Measurements from ENCODE around the gene RPS6KA2. TPM values are rescaled to one million over a fixed set of nuclear protein-coding genes. Genes with fewer than 3 reads are reported as not detected.

Gene RPS6KA2
- total RNA-seq, 1 experiment from 2014 or later: 18.5 TPM

DNA sequence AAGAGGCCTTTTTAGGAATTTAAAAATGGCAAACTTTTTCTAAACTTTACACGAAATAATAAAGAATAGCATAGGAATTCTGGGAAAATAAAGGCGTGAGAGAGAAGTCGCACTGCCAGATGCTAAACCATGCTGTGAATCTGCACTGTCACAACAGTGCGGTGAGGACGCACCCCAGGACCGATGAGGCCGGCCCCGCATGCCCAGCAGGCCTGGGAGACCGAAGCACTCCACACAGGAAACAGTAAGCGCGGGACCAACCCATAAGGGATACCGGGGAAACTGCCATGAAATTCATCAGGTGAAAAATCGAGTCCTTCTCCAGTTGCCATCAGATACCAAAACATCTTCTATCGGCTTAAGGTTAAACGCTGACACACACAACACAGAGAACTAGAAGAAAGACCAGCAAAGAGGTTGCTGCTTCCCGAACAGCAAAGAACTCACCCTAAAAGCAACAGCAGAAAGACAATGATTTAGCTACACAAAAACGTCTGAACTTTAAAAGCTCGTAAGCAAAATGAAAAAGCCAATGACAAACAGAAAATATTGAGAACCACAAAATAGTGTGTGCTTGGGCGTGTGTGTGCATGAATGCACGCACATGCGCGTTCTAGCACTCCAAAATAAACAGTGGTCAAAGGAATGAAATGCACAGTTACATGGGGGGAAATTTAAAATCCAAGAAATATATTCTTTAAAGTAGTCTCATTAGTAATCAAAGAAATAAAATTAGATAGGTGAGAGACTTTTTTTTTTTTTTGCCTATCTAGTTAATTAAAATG, 55.9 kb downstream of the RPS6KA2 start:
- POLR2A ChIA-PET (ENCODE audit: unreplicated experiment): interaction anchor here (0.6 kb wide), 1 partner anchor 15 kb away, joined by 3 read pairs; no protein-coding TSS in a partner anchor
- DNase-seq: no peak
- Histone ChIP-seq H3K9me3 (ENCODE audit: insufficient read depth, low read depth) (no peaks in the 10 kb centered on the region), H3K4me1 (replicated peaks; ENCODE audit: insufficient read depth) (no peaks in the 10 kb centered on the region), H3K36me3 (ENCODE audit: low read depth) (no peaks in the 10 kb centered on the region), H3K9me2 (ENCODE audit: insufficient read depth) (no peaks in the 10 kb centered on the region), H3F3A (ENCODE audit: insufficient read depth, low read depth) (no peaks in the 10 kb centered on the region), H3K27ac (no peak overlapping the region), H3K27me3 (ENCODE audit: insufficient read depth, low read depth) (no peaks in the 10 kb centered on the region), H3K79me2 (ENCODE audit: low read depth) (no peaks in the 10 kb centered on the region), H2AFZ (no peak overlapping the region), H4K20me1 (ENCODE audit: insufficient read depth) (no peaks in the 10 kb centered on the region), H3K4me2 (no peak overlapping the region), H3K4me3 (no peak overlapping the region)
- TF ChIP-seq EZH2 (IDR thresholded peaks at IDR 0.05; ENCODE audit: low read depth): no peak
- TF ChIP-seq, protein P1, sequence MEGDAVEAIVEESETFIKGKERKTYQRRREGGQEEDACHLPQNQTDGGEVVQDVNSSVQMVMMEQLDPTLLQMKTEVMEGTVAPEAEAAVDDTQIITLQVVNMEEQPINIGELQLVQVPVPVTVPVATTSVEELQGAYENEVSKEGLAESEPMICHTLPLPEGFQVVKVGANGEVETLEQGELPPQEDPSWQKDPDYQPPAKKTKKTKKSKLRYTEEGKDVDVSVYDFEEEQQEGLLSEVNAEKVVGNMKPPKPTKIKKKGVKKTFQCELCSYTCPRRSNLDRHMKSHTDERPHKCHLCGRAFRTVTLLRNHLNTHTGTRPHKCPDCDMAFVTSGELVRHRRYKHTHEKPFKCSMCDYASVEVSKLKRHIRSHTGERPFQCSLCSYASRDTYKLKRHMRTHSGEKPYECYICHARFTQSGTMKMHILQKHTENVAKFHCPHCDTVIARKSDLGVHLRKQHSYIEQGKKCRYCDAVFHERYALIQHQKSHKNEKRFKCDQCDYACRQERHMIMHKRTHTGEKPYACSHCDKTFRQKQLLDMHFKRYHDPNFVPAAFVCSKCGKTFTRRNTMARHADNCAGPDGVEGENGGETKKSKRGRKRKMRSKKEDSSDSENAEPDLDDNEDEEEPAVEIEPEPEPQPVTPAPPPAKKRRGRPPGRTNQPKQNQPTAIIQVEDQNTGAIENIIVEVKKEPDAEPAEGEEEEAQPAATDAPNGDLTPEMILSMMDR (conservative IDR thresholded peaks at IDR 0.05): no peak
- no TSS peak for BruUV-seq (replicated peaks)
- intact Hi-C loops (cut with micrococcal nuclease; ENCODE audit: unreplicated experiment): no loop called here
- CTCF ChIA-PET: no interaction called here

DNA sequence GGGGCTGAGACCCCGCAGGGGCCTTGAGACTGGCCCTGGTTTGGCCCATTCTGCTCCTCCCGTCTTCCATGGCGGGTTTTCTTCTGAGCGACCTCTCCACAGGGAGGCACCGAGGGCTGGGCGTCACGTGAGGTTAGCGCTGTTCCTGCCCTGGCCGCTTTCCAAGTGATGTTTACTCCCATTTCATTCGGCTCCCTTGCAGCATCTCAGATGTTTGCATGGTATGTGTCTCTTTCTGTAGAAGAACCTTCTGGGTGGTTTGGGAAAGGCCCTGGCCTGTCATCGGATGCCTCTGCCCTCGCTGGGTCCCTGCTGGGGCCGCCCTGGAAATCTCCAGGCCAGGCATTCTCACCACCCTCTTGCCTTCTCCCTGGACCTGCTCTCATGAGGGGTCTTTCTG, 57.8 kb downstream of the RPS6KA2 start:
- H3F3A ChIP-seq (ENCODE audit: insufficient read depth, low read depth): no peaks in the 10 kb centered on the region
- H3K9me2 ChIP-seq (ENCODE audit: insufficient read depth): no peaks in the 10 kb centered on the region
- H2AFZ ChIP-seq: no peak overlapping the region
- ChIA-PET POLR2A (ENCODE audit: unreplicated experiment) (no interaction called here), CTCF (no interaction called here)
- no peak for DNase-seq
- intact Hi-C loops (cut with micrococcal nuclease; ENCODE audit: unreplicated experiment): no loop called here
- H3K9me3 ChIP-seq (ENCODE audit: insufficient read depth, low read depth): no peaks in the 10 kb centered on the region
- H3K27ac ChIP-seq: no peak overlapping the region
- H4K20me1 ChIP-seq (ENCODE audit: insufficient read depth): no peaks in the 10 kb centered on the region
- H3K36me3 ChIP-seq (ENCODE audit: low read depth): no peaks in the 10 kb centered on the region
- H3K27me3 ChIP-seq (ENCODE audit: insufficient read depth, low read depth): no peaks in the 10 kb centered on the region
- H3K79me2 ChIP-seq (ENCODE audit: low read depth): no peaks in the 10 kb centered on the region
- no peaks in the 10 kb centered on the region for H3K4me1 ChIP-seq (replicated peaks; ENCODE audit: insufficient read depth)
- BruUV-seq (replicated peaks): no TSS peak
- no peak overlapping the region for H3K4me3 ChIP-seq
- H3K4me2 ChIP-seq: no peak overlapping the region
- no peak for TF ChIP-seq EZH2 (IDR thresholded peaks at IDR 0.05; ENCODE audit: low read depth)
- TF ChIP-seq, protein P1 (conservative IDR thresholded peaks at IDR 0.05): no peak

- H3K9me2 ChIP-seq (ENCODE audit: insufficient read depth): no peaks in the 10 kb centered on the region
- ChIA-PET POLR2A (ENCODE audit: unreplicated experiment) (no interaction called here), CTCF (no interaction called here)
- H3K4me2 ChIP-seq: no peak overlapping the region
- H3K4me1 ChIP-seq (replicated peaks; ENCODE audit: insufficient read depth): no peaks in the 10 kb centered on the region
- DNase-seq: no peak
- no peaks in the 10 kb centered on the region for H4K20me1 ChIP-seq (ENCODE audit: insufficient read depth)
- no peak overlapping the region for H3K27ac ChIP-seq
- no peaks in the 10 kb centered on the region for H3K27me3 ChIP-seq (ENCODE audit: insufficient read depth, low read depth)
- H2AFZ ChIP-seq: no peak overlapping the region
- intact Hi-C loops (cut with micrococcal nuclease; ENCODE audit: unreplicated experiment): no loop called here
- H3K4me3 ChIP-seq: no peak overlapping the region
- no peaks in the 10 kb centered on the region for H3K79me2 ChIP-seq (ENCODE audit: low read depth)
- no peaks in the 10 kb centered on the region for H3K9me3 ChIP-seq (ENCODE audit: insufficient read depth, low read depth)
- BruUV-seq (replicated peaks): no TSS peak
- H3K36me3 ChIP-seq (ENCODE audit: low read depth): no peaks in the 10 kb centered on the region
- no peaks in the 10 kb centered on the region for H3F3A ChIP-seq (ENCODE audit: insufficient read depth, low read depth)
- TF ChIP-seq, protein P1 (conservative IDR thresholded peaks at IDR 0.05): no peak
- no peak for TF ChIP-seq EZH2 (IDR thresholded peaks at IDR 0.05; ENCODE audit: low read depth)
Measured at GRCh38 chr6:166567813-166568212, 59.2 kb downstream of the RPS6KA2 start.
